HepG2 (cell line): Measurements from ENCODE around the gene CEP250. TPM values are rescaled to one million over a fixed set of nuclear protein-coding genes. Genes with fewer than 3 reads are reported as not detected.

Experiments used
- CHCHD3 ChIP-seq: sonication (generic); formaldehyde crosslinking; IDR thresholded peaks from 2 replicates; pipeline ENCODE4 v1.8.0; 2022; ENCODE audit warnings: mild to moderate bottlenecking, missing genetic modification reagents, moderate library complexity
- FOXC1 ChIP-seq: sonication (generic); formaldehyde crosslinking; IDR thresholded peaks from 2 replicates; pipeline ENCODE4 v1.8.0; 2022; ENCODE audit warnings: mild to moderate bottlenecking, missing genetic modification reagents, borderline replicate concordance
- FOXK1 ChIP-seq: sonication (generic); formaldehyde crosslinking; IDR thresholded peaks from 2 replicates; pipeline ENCODE4 v1.4.0; 2020; ENCODE audit warnings: low read depth, missing genetic modification reagents, borderline replicate concordance
- HNRNPUL1 ChIP-seq: fragments of 200-400 bp; formaldehyde crosslinking; IDR thresholded peaks from 2 replicates; pipeline ENCODE4 v1.6.1; 2017; ENCODE audit warnings: low read depth, mild to moderate bottlenecking, low read length, moderate library complexity
- HOXA3 ChIP-seq: sonication (generic); formaldehyde crosslinking; IDR thresholded peaks from 2 replicates; pipeline ENCODE4 v1.5.0; 2020; ENCODE audit warnings: missing genetic modification reagents
- JUNB ChIP-seq: sonication (generic); formaldehyde crosslinking; IDR thresholded peaks from 2 replicates; pipeline ENCODE4 v1.8.0; 2022; ENCODE audit warnings: missing genetic modification reagents, mild to moderate bottlenecking, borderline replicate concordance
- NFYC ChIP-seq: IDR thresholded peaks from 2 replicates; pipeline ENCODE4 v1.6.1; 2016; ENCODE audit warnings: missing genetic modification reagents, missing compliant biosample characterization
- RFX1 ChIP-seq: fragments of 450-650 bp; IDR thresholded peaks from 2 replicates; pipeline ENCODE4 v1.6.1; 2017
- ZFAT ChIP-seq: sonication (generic); formaldehyde crosslinking; conservative IDR thresholded peaks from 2 replicates; pipeline ENCODE4 v1.8.1; 2023; ENCODE audit warnings: missing genetic modification reagents, inconsistent platforms
- ZMYM2 ChIP-seq: sonication (generic); formaldehyde crosslinking; IDR thresholded peaks from 2 replicates; pipeline ENCODE4 v1.8.0; 2022; ENCODE audit warnings: mild to moderate bottlenecking, missing genetic modification reagents
- ZNF121 ChIP-seq: sonication (generic); formaldehyde crosslinking; IDR thresholded peaks from 2 replicates; pipeline ENCODE4 v1.5.0; 2020; ENCODE audit warnings: mild to moderate bottlenecking, missing genetic modification reagents
- ZNF619 ChIP-seq: sonication (generic); formaldehyde crosslinking; IDR thresholded peaks from 2 replicates; pipeline ENCODE4 v1.4.0; 2020; ENCODE audit warnings: mild to moderate bottlenecking, missing genetic modification reagents
- ZNF781 ChIP-seq: sonication (generic); formaldehyde crosslinking; IDR thresholded peaks from 2 replicates; pipeline ENCODE4 v1.5.1; 2020; ENCODE audit warnings: borderline replicate concordance, mild to moderate bottlenecking, missing genetic modification reagents; ENCODE audit errors: not compliant biosample characterization
- polyA plus RNA-seq, 8 experiments: library from polyadenylated mRNA; depleted of rRNA in 3 of 8; stranded (reverse) in 7 of 8; unstranded in 1 of 8; fragments of >200 nt; fragmentation: Illumina TruSeq in 4 of 8; extraction: Trizol in 4 of 8; gene quantifications; 2 replicates each; pipeline versions ENCODE4 v1.2.1 to v1.2.3, GENCODE V29; 2011 to 2016; ENCODE audit warnings: low read depth in 4 of 8, missing spikeins in 1 of 8, mixed read lengths in 1 of 8; ENCODE audit not compliant: insufficient read depth in 1 of 8
- total RNA-seq, 5 experiments: library from RNA; depleted of rRNA; stranded (reverse); fragments of >200 nt; fragmentation: Illumina TruSeq; extraction: Trizol; gene quantifications; 2 replicates each; pipeline ENCODE4 v1.2.3, GENCODE V29; 2016; ENCODE audit warnings: low read depth in 1 of 5
- TF ChIP-seq, protein P1 (sequence below): fragments of 450-650 bp; IDR thresholded peaks from 2 replicates; pipeline ENCODE4 v1.6.1; 2017; ENCODE audit warnings: mild to moderate bottlenecking
- TF ChIP-seq, protein P2 (sequence below): sonication (generic); formaldehyde crosslinking; IDR thresholded peaks from 2 replicates; pipeline ENCODE4 v1.5.0; 2020; ENCODE audit warnings: missing genetic modification reagents
- TF ChIP-seq, protein P3 (sequence below): sonication (generic); formaldehyde crosslinking; IDR thresholded peaks from 2 replicates; pipeline ENCODE4 v1.4.0; 2020; ENCODE audit warnings: mild to moderate bottlenecking, missing genetic modification reagents
- TF ChIP-seq, protein P4 (sequence below): sonication (generic); formaldehyde crosslinking; IDR thresholded peaks from 2 replicates; pipeline ENCODE4 v1.5.0; 2020; ENCODE audit warnings: missing genetic modification reagents
- TF ChIP-seq, protein P5 (sequence below): sonication (generic); formaldehyde crosslinking; conservative IDR thresholded peaks from 2 replicates; pipeline ENCODE4 v1.8.0; 2022; ENCODE audit warnings: missing genetic modification reagents
- TF ChIP-seq, protein P6 (sequence below): sonication (generic); formaldehyde crosslinking; IDR thresholded peaks from 2 replicates; pipeline ENCODE4 v1.8.0; 2022; ENCODE audit warnings: mild to moderate bottlenecking, missing genetic modification reagents

The CEP250 gene
- total and polyA plus RNA-seq, 2 of the 13 experiments (the other 11 are each of a cell fraction or from before 2014, with no cell fraction given) = 28.8 to 55.3 TPM

DNA sequence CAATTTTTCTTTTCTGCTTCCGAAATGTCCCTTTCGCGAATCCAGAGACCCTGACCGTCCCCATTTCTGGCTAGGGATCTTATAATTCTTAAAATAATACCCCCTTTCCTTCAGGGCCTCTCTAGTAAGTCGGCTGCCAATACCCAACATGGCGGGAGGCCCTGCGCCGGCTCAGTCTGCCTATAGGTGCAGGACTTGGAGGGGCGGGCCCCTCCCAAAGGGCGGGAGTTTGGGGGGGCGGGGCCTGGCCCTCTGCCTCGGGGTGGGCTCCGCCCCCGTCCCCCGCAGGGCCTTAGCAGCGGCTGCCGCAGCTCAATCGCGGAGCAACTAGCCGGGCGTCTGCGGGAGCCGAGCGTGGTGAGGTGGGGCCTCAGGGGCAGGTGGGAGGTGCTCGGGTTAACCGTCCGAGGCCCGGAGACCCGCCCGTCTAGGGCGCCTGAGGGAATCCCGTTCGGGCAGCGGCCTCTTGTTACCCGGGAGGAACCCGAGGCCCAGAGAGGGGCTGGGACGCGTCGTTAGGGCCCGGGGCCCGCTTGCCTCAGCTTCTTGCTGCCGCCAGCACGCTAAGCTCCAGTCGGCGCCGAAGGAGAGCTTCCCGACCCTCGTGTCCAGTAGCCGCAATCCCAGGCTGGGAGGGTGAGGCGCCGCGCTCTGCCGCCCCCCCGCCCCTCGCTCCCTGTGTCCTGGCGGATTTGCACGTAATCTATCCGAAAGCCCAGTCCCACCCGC, at the start of gene CEP250 (continued):
- TF ChIP-seq, protein P1, sequence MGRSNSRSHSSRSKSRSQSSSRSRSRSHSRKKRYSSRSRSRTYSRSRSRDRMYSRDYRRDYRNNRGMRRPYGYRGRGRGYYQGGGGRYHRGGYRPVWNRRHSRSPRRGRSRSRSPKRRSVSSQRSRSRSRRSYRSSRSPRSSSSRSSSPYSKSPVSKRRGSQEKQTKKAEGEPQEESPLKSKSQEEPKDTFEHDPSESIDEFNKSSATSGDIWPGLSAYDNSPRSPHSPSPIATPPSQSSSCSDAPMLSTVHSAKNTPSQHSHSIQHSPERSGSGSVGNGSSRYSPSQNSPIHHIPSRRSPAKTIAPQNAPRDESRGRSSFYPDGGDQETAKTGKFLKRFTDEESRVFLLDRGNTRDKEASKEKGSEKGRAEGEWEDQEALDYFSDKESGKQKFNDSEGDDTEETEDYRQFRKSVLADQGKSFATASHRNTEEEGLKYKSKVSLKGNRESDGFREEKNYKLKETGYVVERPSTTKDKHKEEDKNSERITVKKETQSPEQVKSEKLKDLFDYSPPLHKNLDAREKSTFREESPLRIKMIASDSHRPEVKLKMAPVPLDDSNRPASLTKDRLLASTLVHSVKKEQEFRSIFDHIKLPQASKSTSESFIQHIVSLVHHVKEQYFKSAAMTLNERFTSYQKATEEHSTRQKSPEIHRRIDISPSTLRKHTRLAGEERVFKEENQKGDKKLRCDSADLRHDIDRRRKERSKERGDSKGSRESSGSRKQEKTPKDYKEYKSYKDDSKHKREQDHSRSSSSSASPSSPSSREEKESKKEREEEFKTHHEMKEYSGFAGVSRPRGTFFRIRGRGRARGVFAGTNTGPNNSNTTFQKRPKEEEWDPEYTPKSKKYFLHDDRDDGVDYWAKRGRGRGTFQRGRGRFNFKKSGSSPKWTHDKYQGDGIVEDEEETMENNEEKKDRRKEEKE = no peak
- TF ChIP-seq RFX1 = no peak
- TF ChIP-seq ZNF781 (CRISPR knock-in tag) = peak; percentile 88
- no peak for TF ChIP-seq CHCHD3 (CRISPR knock-in tag)
- 0 out of 2 replicates have a peak, but pooled peaks have one; percentile 45 for TF ChIP-seq ZFAT (CRISPR knock-in tag)
- peak; percentile 61 for TF ChIP-seq NFYC (CRISPR knock-in tag)
- TF ChIP-seq, protein P2, sequence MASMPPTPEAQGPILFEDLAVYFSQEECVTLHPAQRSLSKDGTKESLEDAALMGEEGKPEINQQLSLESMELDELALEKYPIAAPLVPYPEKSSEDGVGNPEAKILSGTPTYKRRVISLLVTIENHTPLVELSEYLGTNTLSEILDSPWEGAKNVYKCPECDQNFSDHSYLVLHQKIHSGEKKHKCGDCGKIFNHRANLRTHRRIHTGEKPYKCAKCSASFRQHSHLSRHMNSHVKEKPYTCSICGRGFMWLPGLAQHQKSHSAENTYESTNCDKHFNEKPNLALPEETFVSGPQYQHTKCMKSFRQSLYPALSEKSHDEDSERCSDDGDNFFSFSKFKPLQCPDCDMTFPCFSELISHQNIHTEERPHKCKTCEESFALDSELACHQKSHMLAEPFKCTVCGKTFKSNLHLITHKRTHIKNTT (CRISPR knock-in tag) = no peak
- TF ChIP-seq, protein P3, sequence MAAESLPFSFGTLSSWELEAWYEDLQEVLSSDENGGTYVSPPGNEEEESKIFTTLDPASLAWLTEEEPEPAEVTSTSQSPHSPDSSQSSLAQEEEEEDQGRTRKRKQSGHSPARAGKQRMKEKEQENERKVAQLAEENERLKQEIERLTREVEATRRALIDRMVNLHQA (CRISPR knock-in tag) = peak; percentile 22; the same call in 1 of the 2 replicates
- TF ChIP-seq JUNB (CRISPR knock-in tag) = no peak
- no peak; the same call in 1 of the 2 replicates for TF ChIP-seq ZNF121 (CRISPR knock-in tag)
- peak; percentile 59; the same call in 1 of the 2 replicates for TF ChIP-seq ZMYM2
- TF ChIP-seq, protein P4, sequence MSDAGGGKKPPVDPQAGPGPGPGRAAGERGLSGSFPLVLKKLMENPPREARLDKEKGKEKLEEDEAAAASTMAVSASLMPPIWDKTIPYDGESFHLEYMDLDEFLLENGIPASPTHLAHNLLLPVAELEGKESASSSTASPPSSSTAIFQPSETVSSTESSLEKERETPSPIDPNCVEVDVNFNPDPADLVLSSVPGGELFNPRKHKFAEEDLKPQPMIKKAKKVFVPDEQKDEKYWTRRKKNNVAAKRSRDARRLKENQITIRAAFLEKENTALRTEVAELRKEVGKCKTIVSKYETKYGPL (CRISPR knock-in tag) = peak; percentile 72; the same call in 1 of the 2 replicates
- TF ChIP-seq, protein P5, sequence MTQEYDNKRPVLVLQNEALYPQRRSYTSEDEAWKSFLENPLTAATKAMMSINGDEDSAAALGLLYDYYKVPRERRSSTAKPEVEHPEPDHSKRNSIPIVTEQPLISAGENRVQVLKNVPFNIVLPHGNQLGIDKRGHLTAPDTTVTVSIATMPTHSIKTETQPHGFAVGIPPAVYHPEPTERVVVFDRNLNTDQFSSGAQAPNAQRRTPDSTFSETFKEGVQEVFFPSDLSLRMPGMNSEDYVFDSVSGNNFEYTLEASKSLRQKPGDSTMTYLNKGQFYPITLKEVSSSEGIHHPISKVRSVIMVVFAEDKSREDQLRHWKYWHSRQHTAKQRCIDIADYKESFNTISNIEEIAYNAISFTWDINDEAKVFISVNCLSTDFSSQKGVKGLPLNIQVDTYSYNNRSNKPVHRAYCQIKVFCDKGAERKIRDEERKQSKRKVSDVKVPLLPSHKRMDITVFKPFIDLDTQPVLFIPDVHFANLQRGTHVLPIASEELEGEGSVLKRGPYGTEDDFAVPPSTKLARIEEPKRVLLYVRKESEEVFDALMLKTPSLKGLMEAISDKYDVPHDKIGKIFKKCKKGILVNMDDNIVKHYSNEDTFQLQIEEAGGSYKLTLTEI (CRISPR knock-in tag) = no peak
- TF ChIP-seq FOXC1 (CRISPR knock-in tag) = peak; percentile 98
- TF ChIP-seq HNRNPUL1 = no peak
- TF ChIP-seq, protein P6, sequence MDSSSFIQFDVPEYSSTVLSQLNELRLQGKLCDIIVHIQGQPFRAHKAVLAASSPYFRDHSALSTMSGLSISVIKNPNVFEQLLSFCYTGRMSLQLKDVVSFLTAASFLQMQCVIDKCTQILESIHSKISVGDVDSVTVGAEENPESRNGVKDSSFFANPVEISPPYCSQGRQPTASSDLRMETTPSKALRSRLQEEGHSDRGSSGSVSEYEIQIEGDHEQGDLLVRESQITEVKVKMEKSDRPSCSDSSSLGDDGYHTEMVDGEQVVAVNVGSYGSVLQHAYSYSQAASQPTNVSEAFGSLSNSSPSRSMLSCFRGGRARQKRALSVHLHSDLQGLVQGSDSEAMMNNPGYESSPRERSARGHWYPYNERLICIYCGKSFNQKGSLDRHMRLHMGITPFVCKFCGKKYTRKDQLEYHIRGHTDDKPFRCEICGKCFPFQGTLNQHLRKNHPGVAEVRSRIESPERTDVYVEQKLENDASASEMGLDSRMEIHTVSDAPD (CRISPR knock-in tag) = peak; percentile 8; the same call in 1 of the 2 replicates
- TF ChIP-seq FOXK1 = 0 out of 2 replicates have a peak, but pooled peaks have one; percentile 18
- TF ChIP-seq ZNF619 (CRISPR knock-in tag) = peak; percentile 25; the same call in 1 of the 2 replicates
- TF ChIP-seq HOXA3 (CRISPR knock-in tag) = no peak; the same call in 1 of the 2 replicates
